ENCODE measurements around the gene DYRK3. TPM values are rescaled to one million over a fixed set of nuclear protein-coding genes. Genes with fewer than 3 reads are reported as not detected.

Gene DYRK3
- total RNA-seq, 1 donor from 2014 or later, result 21.9 TPM

GRCh38 chr1:206654828-206655227 lies 19.5 kb downstream of the DYRK3 start:
- intact Hi-C loops (cut with DNase I), result no loop called here
- ATAC-seq, result no peak

GRCh38 chr1:206655471-206655882 lies 20.1 kb downstream of the DYRK3 start:
- intact Hi-C loops (cut with DNase I), result no loop called here
- ATAC-seq (no peak), DNase-seq (ENCODE audit: missing footprints) (no peak)

More at GRCh38 chr1:206654828-206655227, 19.5 kb downstream of the DYRK3 start:
- DNase-seq (ENCODE audit: missing footprints), result no peak

GRCh38 chr1:206656936-206657335 lies 21.6 kb downstream of the DYRK3 start:
- no peak for ATAC-seq

GRCh38 chr1:206657751-206658150 lies 22.4 kb downstream of the DYRK3 start:
- no peak for DNase-seq (ENCODE audit: missing footprints)
- ATAC-seq, result no peak
- intact Hi-C loops (cut with DNase I), result loop anchor here (2.0 kb wide), 2 partner anchors 29 to 67 kb away; no protein-coding TSS in a partner anchor

More at GRCh38 chr1:206656936-206657335, 21.6 kb downstream of the DYRK3 start:
- intact Hi-C loops (cut with DNase I), result no loop called here
- no peak for DNase-seq (ENCODE audit: missing footprints)

- intact Hi-C loops (cut with DNase I), result loop anchor here (2.0 kb wide), 2 partner anchors 28 to 66 kb away; no protein-coding TSS in a partner anchor
- ATAC-seq (peak; percentile 46), DNase-seq (ENCODE audit: missing footprints) (peak; percentile 78)
Observed at GRCh38 chr1:206658264-206658980, 23.1 kb downstream of the DYRK3 start.

GRCh38 chr1:206658981-206659273 lies 23.6 kb downstream of the DYRK3 start:
- ATAC-seq (peak; percentile 24), DNase-seq (ENCODE audit: missing footprints) (no peak)
- intact Hi-C loops (cut with DNase I), result loop anchor here (2.0 kb wide), 2 partner anchors 28 to 66 kb away; no protein-coding TSS in a partner anchor

- no peak for ATAC-seq
- intact Hi-C loops (cut with DNase I), result no loop called here
Observed at GRCh38 chr1:206660136-206660535, 24.8 kb downstream of the DYRK3 start.

GRCh38 chr1:206661161-206661820 lies 26.0 kb downstream of the DYRK3 start:
- ATAC-seq (no peak), DNase-seq (ENCODE audit: missing footprints) (no peak)
- intact Hi-C loops (cut with DNase I), result no loop called here

More at GRCh38 chr1:206660136-206660535, 24.8 kb downstream of the DYRK3 start:
- no peak for DNase-seq (ENCODE audit: missing footprints)

- intact Hi-C loops (cut with DNase I), result no loop called here
- ATAC-seq (no peak), DNase-seq (ENCODE audit: missing footprints) (no peak)
Observed at GRCh38 chr1:206662396-206663092, 27.2 kb downstream of the DYRK3 start.

- intact Hi-C loops (cut with DNase I), result no loop called here
- DNase-seq (ENCODE audit: missing footprints) (no peak), ATAC-seq (no peak)
Observed at GRCh38 chr1:206663362-206663761, 28.0 kb downstream of the DYRK3 start.

GRCh38 chr1:206663832-206664652 lies 28.7 kb downstream of the DYRK3 start:
- no peak for DNase-seq (ENCODE audit: missing footprints)
- intact Hi-C loops (cut with DNase I), result loop anchor here (1.0 kb wide), 1 partner anchor 30 kb away; no protein-coding TSS in a partner anchor
- ATAC-seq, result peak; percentile 73

- DNase-seq (ENCODE audit: missing footprints), result no peak
- intact Hi-C loops (cut with DNase I), result loop anchor here (1.0 kb wide), 1 partner anchor 30 kb away; no protein-coding TSS in a partner anchor
- ATAC-seq, result peak; percentile 69
Observed at GRCh38 chr1:206664740-206665139, 29.4 kb downstream of the DYRK3 start.

GRCh38 chr1:206666031-206666561 lies 30.8 kb downstream of the DYRK3 start:
- intact Hi-C loops (cut with DNase I), result no loop called here
- DNase-seq (ENCODE audit: missing footprints), result no peak

GRCh38 chr1:206666954-206667665 lies 31.8 kb downstream of the DYRK3 start:
- ATAC-seq (no peak), DNase-seq (ENCODE audit: missing footprints) (no peak)
- intact Hi-C loops (cut with DNase I), result no loop called here

More at GRCh38 chr1:206666031-206666561, 30.8 kb downstream of the DYRK3 start:
- no peak for ATAC-seq

- ATAC-seq, result no peak
- intact Hi-C loops (cut with DNase I), result no loop called here
- no peak for DNase-seq (ENCODE audit: missing footprints)
Observed at GRCh38 chr1:206668351-206668750, 33.0 kb downstream of the DYRK3 start.

GRCh38 chr1:206668874-206669410 lies 33.6 kb downstream of the DYRK3 start:
- intact Hi-C loops (cut with DNase I), result no loop called here
- DNase-seq (ENCODE audit: missing footprints) (no peak), ATAC-seq (no peak)

GRCh38 chr1:206672011-206672688 lies 36.8 kb downstream of the DYRK3 start:
- intact Hi-C loops (cut with DNase I), result no loop called here
- ATAC-seq, result peak; percentile 35

More at GRCh38 chr1:206672011-206672688, 36.8 kb downstream of the DYRK3 start:
- DNase-seq (ENCODE audit: missing footprints), result no peak

Data from Right ventricle myocardium inferior (tissue), 1 donor.